Measurements from ENCODE around the gene BRF1.
A peak's percentile ranks its signal among the peaks of the same experiment; 100 is the strongest.

The BRF1 gene

DNA sequence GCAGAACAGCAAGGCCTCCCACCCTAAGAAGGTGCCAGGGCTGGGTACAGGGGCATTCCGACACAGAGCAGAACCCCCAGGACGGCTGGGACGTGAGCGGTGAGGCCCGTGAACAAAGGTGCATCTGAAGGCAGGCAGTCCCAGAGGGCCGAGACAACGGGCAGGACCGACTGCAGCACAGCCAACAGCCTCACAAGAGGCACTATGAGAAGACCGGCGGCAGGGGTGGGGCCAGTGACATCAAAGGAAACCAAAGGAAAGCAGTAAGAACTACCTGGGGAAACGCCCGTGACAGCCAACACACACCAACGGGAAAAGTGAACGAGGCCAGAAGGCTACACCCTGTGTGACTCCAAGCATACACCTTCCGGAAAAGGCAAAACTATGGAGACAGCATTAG lies 43.3 kb downstream of the BRF1 start:
- peak; percentile 37 for DNase-seq

DNA sequence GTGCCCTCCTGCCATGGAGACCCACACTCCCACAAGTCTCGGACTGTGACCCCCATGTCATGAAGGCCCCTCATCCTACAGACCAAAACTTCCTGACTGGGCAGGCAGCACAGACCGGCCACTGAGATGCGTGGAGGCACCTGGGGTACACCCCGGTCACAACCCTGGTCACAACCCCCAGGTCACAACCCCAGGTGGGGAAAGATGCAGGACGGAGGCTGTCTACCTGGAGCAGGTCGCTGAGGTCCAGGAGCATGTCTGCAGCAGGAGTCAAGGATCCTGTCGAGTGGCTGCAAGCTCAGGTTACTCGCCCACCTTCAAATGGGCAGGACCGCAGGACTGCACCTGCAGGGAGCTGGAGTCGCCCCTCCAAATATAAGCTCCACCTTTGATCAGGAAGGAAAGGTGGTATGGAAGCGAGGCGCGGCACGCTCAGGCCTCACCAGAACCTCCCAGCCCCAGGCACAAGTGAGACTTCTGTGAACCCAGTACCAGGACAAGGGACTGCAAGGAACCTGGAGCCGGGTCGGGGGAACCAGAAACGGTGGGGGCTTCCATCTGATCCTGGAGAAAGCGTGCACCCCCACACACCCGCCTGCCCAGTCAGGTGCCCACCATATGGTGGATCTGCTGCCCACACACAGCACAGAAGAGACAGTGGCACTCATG lies 44.4 kb downstream of the BRF1 start:
- DNase-seq: no peak

DNA sequence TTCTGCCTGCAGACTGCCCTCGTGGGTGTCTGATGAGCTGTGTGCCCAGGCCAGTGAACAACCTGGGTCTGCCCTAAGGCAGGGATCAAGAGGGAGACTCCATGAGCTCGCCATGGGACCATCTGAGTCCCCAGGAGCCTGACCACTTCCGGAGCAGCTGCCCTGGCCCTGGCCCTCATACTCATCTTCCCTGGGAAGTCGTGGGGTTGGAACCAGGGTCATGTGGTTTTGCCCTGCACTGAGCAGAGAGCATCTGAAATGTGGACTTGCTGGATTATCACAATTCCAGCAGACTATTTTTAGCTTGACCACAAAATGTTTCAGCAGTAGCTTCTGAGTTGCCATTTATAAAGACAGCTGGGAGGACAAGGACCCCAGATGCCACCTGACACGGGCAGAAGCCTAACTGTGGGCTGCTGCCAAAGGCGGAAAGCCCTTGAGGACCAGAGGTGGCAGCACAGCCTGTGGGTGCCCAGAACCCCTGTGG lies 45.7 kb downstream of the BRF1 start:
- DNase-seq: no peak

DNA sequence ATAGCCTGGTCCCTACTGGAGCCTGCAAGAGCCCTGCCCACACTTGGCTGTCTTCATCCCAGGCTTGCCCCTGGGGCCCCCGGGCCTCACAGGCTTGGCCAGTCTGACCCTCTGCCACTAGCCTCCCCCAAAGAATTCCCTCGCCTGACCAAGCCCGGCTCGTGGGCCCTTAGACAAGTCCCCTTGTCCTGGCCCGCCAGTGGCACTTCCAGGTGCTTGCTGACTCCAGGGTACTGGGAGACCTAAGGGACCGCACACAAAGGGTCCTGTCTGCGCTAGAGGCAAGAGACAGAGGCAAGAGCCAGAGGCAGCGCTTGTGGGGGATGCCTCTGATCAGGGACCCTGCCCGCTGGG lies 47.5 kb downstream of the BRF1 start:
- no peak for DNase-seq

DNA sequence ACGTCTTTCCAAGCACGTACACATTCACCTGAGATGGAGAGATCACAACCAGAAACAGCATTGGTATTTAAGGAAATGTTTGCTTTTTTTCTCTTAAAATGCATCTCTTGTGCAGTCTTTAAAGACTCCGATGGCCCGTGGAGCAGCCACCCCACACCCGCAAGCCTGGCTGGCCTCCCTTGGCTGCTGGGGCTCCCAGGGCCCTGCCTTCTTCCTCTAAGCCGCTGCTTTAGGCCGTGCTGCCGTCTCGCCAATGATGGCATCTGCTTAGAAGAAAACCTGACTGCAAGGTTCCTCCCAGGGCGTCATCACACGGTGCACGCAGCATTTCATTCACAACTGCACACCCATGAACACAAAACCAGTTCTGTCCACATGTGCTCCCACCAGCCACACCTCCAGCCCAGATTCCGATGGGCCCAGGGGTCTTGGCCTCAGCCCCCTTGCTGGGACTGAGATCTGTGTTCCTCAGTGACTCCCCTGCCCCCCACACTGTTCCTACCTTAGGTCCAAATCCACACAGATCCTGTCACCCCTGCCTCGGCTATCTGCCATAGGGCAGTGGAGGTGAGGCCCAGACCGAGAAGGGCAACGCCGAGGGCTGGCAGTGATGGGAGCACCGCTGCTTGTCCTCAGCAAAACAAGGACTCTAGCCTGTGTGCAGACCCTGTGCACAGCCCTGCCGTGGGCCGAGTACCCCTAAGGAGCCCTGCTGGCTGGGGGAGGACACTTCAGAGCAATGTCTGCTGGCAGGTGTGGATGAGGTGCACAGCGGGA lies 48.1 kb downstream of the BRF1 start:
- no peak for DNase-seq

DNA sequence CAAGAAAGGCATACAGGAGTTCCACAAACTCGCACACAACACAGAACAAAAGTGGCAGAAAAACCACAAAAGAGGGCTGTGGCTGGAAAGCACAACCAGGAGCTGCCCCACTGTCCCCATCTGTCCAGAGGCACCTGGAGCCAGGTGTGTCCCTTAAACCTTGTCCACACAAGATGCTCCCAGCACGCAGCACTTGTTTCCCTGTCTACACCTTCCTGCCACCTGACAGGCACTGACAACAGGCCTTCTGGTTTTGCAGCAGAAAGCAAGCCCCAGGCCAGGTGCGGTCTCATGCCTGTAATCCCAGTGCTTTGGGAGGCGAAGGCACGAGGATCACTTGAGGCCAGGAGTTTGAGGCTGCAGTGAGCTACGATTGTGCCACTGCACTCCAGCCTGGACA lies 48.9 kb downstream of the BRF1 start:
- DNase-seq: no peak

DNA sequence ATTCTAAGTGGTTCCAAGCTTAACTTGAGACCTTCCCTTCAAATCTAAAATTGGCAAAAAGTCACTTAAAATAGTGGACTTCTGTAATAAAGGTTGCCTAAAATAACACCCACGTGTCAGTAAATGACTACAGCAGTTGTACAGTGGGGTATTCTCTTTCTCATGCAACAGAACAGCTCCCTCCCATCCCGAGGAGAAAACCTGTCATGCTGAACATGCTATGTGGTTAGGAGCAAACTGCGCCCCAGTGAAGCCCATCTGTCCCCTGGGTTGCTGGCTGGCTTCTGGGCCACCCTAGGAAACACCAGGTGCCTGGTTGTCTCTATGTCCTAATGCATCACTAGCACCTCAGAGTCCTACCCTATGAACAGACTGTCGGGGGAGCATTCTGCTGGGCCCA lies 49.8 kb downstream of the BRF1 start:
- no peak for DNase-seq

DNA sequence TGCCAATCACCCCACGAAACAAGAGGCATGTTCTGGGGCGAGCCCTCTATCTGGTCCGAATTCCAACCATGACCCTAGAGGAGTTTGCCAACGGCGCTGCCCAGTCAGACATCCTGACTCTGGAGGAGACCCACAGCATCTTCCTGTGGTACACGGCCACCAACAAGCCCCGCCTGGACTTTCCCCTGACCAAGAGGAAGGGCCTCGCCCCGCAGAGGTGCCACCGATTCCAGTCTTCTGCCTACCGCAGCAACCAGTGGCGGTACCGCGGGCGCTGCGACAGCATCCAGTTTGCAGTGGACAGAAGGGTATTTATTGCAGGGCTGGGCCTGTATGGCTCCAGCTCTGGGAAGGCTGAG lies 50.8 kb downstream of the BRF1 start:
- DNase-seq: no peak

DNA sequence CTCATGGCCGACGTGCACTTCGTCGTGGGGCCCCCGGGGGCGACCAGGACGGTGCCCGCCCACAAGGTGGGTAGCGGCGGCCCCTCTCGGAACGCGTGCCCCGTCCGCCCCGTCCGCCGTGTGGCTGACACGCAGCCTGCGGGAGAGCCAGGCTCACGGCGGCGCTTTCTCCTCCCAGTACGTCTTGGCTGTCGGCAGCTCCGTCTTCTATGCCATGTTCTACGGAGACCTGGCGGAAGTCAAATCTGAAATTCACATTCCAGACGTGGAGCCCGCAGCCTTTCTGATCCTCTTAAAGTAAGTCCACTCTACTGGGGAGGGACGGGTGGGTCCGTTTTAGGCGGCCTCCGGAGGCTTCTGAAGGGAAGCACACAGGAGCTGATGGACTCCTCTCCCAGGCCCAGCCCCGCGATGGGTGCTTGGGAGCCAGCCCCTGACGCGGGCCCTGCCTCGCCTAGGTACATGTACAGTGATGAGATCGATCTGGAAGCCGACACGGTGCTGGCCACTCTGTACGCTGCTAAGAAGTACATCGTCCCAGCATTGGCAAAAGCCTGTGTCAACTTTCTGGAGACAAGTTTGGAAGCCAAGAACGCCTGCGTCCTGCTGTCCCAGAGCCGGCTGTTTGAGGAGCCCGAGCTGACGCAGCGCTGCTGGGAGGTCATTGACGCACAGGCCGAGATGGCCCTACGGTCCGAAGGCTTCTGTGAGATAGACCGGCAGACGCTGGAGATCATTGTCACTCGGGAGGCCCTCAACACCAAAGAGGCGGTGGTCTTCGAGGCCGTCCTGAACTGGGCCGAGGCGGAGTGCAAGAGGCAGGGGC lies 51.4 kb downstream of the BRF1 start:
- DNase-seq: no peak

DNA sequence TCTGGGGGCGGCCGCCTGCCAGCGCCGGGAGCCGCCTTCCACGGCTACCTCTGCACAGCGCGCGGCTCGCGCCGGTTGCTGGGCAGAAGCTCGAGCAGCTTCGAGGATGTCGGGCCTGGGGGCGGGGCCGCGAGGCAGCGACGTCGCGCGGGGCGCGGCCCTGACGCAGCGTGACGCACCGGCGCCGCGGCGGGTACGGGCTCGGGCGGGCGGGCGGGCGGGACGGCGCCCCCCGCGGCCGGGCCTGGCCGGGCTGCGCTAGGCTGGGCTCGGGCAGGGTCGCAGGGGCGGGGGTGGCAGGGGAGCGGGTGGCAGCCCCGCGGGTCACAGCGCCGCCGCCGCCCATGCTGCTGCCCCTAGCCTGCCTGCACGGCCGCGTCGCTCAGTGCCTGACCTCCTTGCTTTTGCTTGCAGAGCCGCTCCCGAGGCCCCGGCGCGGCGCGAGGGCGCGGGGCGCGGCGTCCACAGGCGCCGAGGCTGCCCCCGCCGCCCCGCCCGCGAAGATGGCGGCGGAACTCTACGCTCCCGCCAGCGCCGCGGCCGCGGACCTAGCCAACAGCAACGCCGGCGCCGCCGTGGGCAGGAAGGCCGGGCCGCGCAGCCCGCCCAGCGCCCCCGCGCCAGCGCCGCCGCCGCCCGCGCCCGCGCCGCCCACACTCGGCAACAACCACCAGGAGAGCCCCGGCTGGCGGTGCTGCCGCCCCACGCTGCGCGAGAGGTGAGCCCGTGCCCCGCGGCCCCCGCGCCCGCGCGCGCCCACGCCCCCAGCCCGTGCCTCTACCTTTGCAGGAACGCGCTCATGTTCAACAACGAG lies 52.2 kb downstream of the BRF1 start, which contains the start of gene BTBD6:
TSS of gene BTBD6 (plus strand) at position 166 of the 814 bp plus-strand sequence. CDS start at position 345, 179 bp downstream.
- DNase-seq: peak; percentile 87

DNA sequence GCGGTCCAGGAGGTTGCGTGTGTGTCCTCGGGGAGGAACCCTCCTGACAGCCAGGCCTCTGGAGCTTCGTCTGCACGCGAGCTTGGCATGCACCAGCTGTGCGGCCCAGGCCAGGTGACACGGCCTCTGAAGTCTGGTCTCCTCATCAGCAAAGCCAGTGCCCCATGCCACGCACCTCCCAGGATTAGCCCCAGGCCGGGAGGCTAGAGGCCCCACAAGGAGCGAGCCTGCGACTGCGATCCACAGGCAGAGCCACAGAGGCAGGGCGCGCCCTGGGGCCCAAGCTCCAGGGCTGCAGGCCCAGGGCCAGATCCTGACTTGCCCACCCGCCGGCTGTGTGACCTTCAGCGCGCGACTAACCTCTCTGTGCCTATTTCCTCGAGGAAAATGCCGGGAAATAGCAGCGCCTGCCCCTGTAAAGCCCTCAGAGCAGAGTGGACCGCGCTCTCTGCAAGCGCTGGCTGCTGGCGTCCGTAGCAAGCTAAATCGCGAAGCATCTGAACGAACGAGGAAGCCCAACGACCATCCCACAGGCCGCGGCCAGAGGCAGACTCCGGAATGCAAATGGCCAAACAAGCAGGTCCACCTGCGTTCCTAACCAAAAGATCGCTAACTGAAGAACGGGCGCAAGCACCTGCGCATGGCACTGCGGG lies 53.0 kb downstream of the BRF1 start:
- DNase-seq: no peak

DNA sequence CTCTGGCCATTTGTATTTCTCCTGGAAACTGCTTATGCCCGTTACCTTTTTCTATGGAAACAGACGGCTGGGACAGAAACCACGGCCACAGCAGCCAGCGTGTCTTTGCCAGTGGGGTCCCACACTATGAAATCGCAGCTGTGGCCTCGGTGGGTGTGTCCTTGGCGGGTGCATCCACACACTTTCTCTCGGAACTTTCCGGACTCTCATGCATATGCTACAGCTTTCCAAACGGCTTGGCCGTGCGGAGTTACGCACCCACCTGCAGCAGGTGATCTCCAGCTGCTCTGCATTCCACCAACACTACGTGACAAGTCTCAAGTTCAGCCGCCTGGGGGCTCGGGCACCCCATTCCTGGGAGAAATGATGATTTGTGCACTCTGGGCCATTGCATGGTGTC lies 53.8 kb downstream of the BRF1 start:
- no peak for DNase-seq

DNA sequence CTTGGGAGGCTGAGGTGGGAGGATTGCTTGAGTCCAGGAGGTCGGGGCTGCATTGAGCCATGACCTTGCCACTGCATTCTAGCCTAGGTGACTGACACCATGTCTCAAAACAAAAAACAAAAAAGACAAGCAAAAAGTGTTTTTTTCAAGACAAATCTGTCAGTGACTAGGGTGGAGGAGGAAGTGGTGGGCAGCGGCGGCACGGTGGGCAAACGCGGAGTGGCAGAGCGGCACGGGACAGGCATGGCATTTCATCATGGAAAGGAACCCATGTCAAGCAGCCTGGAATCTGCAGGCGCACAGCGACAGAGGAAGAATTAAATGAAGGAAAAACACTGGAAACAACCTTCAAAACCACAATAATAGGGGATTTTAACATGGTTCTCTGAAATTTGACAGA lies 56.5 kb downstream of the BRF1 start:
- DNase-seq: no peak

DNA sequence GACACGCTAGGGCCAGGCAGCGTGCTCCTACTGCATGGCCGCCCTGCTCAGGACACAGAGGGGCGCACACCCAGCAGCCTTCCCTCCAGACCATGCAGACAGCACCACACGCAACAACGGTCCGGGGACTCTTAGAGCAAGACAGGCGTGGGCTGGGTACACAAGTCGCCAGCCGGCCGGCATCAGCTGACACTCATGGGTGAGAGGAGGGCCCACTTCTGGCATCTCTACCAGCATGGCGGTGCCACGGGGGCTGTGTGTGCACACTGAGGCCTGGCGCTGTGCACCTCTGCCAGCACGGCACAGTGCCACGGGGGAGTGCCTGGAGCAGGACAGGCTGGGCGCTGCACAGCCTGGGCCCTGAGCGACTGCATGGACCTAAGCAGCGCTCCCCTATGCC lies 59.2 kb downstream of the BRF1 start:
- DNase-seq: no peak

DNA sequence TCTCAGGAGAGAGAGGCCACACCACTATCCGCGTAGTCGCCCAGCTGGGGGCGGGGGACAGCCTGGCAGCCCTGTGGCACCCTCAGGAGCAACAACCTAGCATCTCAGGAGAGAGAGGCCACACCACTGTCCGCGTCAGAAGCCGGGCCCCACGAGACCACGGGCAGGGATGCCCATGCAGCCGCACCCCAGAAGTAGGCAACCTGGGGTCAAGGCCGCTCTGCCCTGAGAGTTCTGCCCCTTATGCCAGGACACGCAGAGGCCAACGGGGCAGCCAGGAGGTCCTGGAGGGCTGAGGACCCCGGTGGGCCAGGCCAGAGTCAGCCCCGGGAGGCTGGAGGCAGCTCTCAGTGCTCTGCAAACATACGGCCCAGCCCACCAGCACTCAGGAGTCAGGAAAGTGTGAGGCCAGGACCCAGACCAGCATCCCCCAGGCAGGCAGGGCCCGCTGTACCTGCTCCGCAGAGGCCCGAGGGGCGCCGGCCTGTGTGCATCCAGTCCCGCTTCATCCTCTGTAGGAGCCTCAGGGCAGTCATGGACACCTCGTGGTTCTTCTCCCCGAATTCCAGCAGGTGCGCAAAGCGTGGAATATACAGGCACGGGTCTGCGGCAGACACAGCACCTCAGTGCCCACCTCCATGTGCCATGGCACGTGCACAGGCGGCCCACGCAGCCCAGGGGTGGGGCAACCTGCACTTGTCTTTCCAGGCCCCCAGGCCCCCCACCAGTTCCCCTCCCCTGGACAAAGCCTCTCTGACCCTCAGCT lies 59.8 kb downstream of the BRF1 start:
- no peak for DNase-seq

DNA sequence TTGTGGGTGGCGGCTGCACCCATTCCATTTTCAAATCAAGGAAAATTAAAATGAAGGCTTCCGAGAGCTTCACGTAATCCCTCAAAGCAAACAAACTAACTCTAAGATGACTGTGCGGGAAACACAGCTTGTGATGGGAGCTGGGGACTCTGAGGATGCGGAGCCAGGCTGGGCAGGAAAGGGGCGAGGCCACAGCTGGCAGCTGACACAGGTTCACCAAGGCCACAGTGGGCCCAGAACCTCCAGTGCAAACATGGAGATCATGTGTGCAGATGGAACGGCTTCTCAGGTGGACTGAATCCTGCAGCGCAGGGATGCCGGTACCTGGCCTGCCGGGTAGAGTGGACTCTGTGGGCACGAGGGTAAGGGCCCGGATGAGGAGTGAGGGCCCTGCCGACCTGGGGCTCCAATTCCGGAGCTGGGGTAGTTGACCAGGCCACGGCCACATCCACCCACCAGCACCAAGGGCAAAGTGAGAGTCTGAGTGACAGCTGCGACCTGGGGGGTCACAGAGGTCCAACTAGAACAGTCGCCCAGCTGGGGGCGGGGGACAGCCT lies 71.6 kb downstream of the BRF1 start:
- DNase-seq: no peak

DNA sequence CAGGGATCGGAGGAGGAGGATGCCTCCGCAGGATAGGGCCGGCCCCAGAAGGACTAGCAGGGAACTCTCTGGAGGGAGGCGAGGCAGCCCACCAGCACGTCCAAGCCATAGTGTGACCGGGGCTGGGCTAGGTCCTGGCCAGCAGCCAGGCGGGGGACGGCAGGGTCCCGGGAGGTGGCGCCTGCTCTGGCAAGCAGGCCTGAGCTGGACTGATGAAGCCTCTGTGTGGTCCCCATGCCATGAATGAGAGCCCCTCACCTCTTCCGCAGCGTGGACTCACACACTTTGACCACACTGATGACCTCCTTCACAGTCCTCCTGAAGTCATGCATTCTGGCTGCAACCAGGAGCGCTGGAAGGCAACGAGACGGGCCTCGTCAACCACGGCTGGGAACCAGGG lies 72.2 kb downstream of the BRF1 start:
- no peak for DNase-seq

DNA sequence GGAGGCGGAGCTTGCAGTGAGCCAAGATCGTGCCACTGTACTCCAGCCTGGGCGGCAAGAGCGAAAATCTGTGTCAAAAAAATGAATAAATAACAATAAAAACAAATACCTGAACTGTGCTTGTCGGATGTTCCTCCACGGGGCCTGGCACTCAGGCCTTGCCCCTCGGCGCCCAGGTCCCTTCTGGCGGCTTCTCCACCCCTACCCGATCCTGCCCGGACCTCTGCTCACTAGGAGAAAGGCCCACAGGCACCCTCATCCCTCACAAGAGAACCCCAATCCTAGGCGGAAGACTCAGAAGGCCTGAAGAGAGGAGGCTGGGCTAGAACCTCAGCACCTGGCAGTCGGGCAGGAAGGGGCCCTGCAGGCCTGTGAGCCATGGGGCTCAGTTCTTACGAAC lies 73.5 kb downstream of the BRF1 start:
- DNase-seq: no peak

DNA sequence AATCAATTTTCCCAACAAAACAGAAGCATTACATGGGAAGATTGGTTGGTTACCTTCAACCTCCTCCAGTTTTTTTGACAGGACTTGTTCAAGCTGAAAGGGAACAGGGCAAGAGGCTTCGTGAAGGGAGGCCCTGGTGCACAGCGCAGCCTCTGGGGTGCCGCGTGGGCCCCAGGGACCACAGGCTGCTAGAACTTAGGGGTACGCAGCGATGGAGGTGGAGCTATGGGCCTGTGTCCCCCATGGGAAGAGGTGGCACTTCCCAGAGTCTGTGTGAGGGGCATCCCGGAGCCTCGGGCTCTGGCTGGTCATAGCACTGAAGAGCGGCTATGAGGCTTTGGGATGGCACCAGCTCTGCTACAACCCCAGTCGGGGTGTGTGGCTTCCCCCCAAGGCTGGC lies 74.6 kb downstream of the BRF1 start:
- DNase-seq: no peak

DNA sequence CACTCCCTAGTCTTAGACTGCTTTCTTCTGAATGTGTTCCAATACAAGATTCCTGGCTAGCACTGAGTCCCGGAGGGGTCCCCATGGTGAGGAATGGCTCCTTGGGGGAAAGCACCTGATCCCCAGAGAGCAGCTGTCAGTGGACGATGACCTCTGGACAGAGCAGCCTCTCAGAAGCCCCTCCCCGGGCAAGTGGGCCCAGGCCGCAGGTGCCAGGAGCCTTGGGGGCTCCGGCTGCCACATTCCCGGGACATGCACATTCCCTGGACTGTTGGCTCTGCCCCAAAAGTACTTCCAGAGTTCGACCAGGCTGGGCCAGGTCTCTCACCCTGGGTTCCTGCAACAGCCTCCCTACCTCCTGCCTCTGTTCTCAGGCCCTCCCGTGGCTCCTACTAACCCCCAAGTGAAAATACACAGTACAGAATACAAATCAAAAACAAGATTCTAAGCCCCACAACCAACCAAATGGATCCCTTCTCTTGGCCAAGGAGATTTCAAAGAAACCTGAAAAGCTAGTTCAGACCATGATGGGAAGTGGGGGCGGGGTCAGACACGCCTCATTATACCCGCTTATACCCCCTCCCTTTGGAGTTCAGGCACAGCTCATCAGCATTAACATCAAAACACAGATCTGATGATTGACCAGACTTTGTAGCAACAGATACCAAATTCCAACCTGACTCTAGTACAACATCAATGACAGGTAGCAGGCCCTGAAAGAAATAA lies 75.8 kb downstream of the BRF1 start:
- DNase-seq: no peak
